DND-41 (cell line): ENCODE results near the gene ZNF277.

Experiments
- ATAC-seq: fragments of 200-7000 bp; cut with Tn5 transposase; 3 replicates; pipeline ENCODE4 v1.9.1; 2021; ENCODE audit warnings: low read depth; ENCODE audit not compliant: insufficient read depth
- DNase-seq: peaks from one replicate; pipeline ENCODE4 v3.0.0-alpha.2; 2020
- H2AFZ ChIP-seq: 2 replicates; pipeline ENCODE4 v1.6.0; 2012; ENCODE audit warnings: low read depth, low read length
- H3K27ac ChIP-seq: 2 replicates; pipeline ENCODE4 v1.5.1; 2012; ENCODE audit warnings: low read length, inconsistent platforms
- H3K27me3 ChIP-seq: fragments of 200-600 bp; sonication (generic); 2 replicates; pipeline ENCODE4 v1.6.0; 2012; ENCODE audit warnings: low read length, mild to moderate bottlenecking, inconsistent platforms; ENCODE audit not compliant: insufficient read depth, poor library complexity
- H3K36me3 ChIP-seq: 2 replicates; pipeline ENCODE4 v1.5.1; 2012; ENCODE audit warnings: low read length, inconsistent platforms; ENCODE audit not compliant: insufficient read depth
- H3K4me1 ChIP-seq: 2 replicates; pipeline ENCODE4 v1.5.1; 2012; ENCODE audit warnings: mild to moderate bottlenecking, low read length; ENCODE audit not compliant: insufficient read depth
- H3K4me2 ChIP-seq: 2 replicates; pipeline ENCODE4 v1.6.0; 2012; ENCODE audit warnings: mild to moderate bottlenecking, moderate library complexity, low read length, inconsistent platforms; ENCODE audit not compliant: insufficient read depth
- H3K4me3 ChIP-seq, 2 experiments: fragments of 200-600 bp in 1 of 2; shearing (Covaris generic) in 1 of 2; 2 replicates each; pipeline ENCODE4 v1.5.1; 2012 to 2016; ENCODE audit warnings: inconsistent platforms in 2 of 2, low read length in 2 of 2, mild to moderate bottlenecking in 2 of 2, low read depth in 1 of 2, moderate library complexity in 1 of 2
- H3K79me2 ChIP-seq: 2 replicates; pipeline ENCODE4 v1.6.0; 2012; ENCODE audit warnings: low read length, inconsistent platforms; ENCODE audit not compliant: insufficient read depth
- H3K9ac ChIP-seq: 2 replicates; pipeline ENCODE4 v1.6.0; 2012; ENCODE audit warnings: low read depth, mild to moderate bottlenecking, inconsistent platforms, low read length, moderate library complexity
- H3K9me3 ChIP-seq: 2 replicates; pipeline ENCODE4 v1.5.1; 2012; ENCODE audit warnings: low read length, moderate library complexity, mild to moderate bottlenecking, inconsistent platforms; ENCODE audit not compliant: insufficient read depth, severe bottlenecking
- H4K20me1 ChIP-seq: 2 replicates; pipeline ENCODE4 v1.6.0; 2012; ENCODE audit warnings: low read length; ENCODE audit not compliant: insufficient read depth
- EZH2 ChIP-seq: IDR thresholded peaks from 3 replicates; pipeline ENCODE4 v1.6.1; 2012; ENCODE audit warnings: borderline replicate concordance, low read depth, mild to moderate bottlenecking, moderate library complexity, low read length, inconsistent platforms; ENCODE audit not compliant: severe bottlenecking
- TF ChIP-seq, protein P1 (sequence below): IDR thresholded peaks from 2 replicates; pipeline ENCODE4 v1.5.1; 2012; ENCODE audit warnings: borderline replicate concordance, low read length, moderate library complexity, mild to moderate bottlenecking; ENCODE audit not compliant: poor library complexity, severe bottlenecking; ENCODE audit errors: extremely low read depth

The ZNF277 gene

GRCh38 chr7:112214268-112214667 is 7.8 kb downstream of the ZNF277 start:
- ATAC-seq (no peak), DNase-seq (no peak)
- Histone ChIP-seq H3K4me3 (no peak overlapping the region), H3K79me2 (peaks cover 84% of the 10 kb centered on the region), H3K27ac (no peak overlapping the region), H3K27me3 (no peaks in the 10 kb centered on the region), H4K20me1 (peaks cover 29% of the 10 kb centered on the region), H3K4me1 (no peaks in the 10 kb centered on the region), H3K4me2 (no peak overlapping the region), H3K9me3 (no peaks in the 10 kb centered on the region), H2AFZ (no peak overlapping the region), H3K36me3 (no peaks in the 10 kb centered on the region), H3K9ac (no peak overlapping the region)
- TF ChIP-seq EZH2 = no peak
- TF ChIP-seq, protein P1, sequence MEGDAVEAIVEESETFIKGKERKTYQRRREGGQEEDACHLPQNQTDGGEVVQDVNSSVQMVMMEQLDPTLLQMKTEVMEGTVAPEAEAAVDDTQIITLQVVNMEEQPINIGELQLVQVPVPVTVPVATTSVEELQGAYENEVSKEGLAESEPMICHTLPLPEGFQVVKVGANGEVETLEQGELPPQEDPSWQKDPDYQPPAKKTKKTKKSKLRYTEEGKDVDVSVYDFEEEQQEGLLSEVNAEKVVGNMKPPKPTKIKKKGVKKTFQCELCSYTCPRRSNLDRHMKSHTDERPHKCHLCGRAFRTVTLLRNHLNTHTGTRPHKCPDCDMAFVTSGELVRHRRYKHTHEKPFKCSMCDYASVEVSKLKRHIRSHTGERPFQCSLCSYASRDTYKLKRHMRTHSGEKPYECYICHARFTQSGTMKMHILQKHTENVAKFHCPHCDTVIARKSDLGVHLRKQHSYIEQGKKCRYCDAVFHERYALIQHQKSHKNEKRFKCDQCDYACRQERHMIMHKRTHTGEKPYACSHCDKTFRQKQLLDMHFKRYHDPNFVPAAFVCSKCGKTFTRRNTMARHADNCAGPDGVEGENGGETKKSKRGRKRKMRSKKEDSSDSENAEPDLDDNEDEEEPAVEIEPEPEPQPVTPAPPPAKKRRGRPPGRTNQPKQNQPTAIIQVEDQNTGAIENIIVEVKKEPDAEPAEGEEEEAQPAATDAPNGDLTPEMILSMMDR = no peak

DNA sequence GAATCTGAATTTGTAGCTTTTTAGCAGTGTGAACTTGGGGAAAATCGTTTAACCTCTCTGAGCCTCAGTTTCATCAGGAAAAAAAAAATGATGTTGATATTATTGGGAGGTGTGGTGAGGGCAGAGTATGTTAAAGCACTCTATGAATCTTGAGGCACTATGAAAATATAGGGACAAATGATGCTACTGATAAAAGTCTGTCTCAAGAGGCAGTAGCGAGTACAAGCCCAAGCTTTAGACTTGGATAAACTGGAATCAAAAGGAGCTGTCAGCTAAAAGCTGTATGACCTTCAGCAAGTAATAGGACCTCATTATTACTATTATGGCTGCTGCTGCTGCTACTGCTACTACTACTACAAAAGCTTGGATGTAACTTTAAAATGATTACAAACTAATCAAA is 8.4 kb downstream of the ZNF277 start:
- no peak overlapping the region for H3K4me3 ChIP-seq
- no peaks in the 10 kb centered on the region for H3K4me1 ChIP-seq
- H3K27me3 ChIP-seq = no peaks in the 10 kb centered on the region
- no peak overlapping the region for H3K9ac ChIP-seq
- H3K9me3 ChIP-seq = no peaks in the 10 kb centered on the region
- DNase-seq = no peak
- no peak overlapping the region for H3K27ac ChIP-seq
- H3K36me3 ChIP-seq = no peaks in the 10 kb centered on the region
- no peak overlapping the region for H2AFZ ChIP-seq
- no peak for ATAC-seq
- no peak for TF ChIP-seq EZH2
- TF ChIP-seq, protein P1 = no peak
- H4K20me1 ChIP-seq = peaks cover 31% of the 10 kb centered on the region
- H3K4me2 ChIP-seq = no peak overlapping the region
- H3K79me2 ChIP-seq = peaks cover 87% of the 10 kb centered on the region

- DNase-seq (no peak), ATAC-seq (no peak)
- peaks cover 82% of the 10 kb centered on the region for H3K79me2 ChIP-seq
- H3K27me3 ChIP-seq = no peaks in the 10 kb centered on the region
- no peak overlapping the region for H3K27ac ChIP-seq
- TF ChIP-seq, protein P1 = no peak
- TF ChIP-seq EZH2 = no peak
- no peaks in the 10 kb centered on the region for H3K4me1 ChIP-seq
- no peaks in the 10 kb centered on the region for H3K9me3 ChIP-seq
- no peak overlapping the region for H3K4me2 ChIP-seq
- H4K20me1 ChIP-seq = peaks cover 31% of the 10 kb centered on the region
- H3K36me3 ChIP-seq = no peaks in the 10 kb centered on the region
- H3K9ac ChIP-seq = no peak overlapping the region
- no peak overlapping the region for H2AFZ ChIP-seq
- no peak overlapping the region for H3K4me3 ChIP-seq
Observed at GRCh38 chr7:112215787-112216186, 9.3 kb downstream of the ZNF277 start.

DNA sequence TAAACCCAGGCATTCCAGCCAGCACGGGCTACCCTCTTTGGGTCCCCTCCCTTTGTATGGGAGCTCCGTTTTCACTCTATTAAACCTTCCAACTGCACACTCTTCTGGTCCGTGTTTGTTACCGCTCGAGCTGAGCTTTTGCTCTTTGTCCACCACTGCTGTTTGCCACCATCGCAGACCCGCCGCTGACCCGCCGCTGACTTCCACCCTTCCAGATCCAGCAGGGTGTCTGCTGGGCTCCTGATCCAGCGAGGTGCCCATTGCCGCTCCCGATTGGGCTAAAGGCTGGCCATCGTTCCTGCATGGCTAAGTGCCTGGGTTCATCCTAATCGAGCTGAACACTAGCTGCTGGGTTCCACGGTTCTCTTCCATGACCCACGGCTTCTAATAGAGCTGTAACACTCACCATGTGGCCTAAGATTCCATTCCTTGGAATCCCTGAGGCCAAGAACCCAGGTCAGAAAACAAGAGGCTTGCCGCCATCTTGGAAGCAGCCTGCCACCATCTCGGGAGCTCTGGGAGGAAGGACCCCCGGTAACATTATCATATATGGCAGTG is 14.5 kb downstream of the ZNF277 start:
- DNase-seq (no peak), ATAC-seq (no peak)
- H3K36me3 ChIP-seq = peaks cover 2% of the 10 kb centered on the region; the same call in 1 of the 2 replicates
- no peaks in the 10 kb centered on the region for H3K27me3 ChIP-seq
- no peak for TF ChIP-seq EZH2
- TF ChIP-seq, protein P1 = no peak
- peaks cover 71% of the 10 kb centered on the region for H3K79me2 ChIP-seq
- peaks cover 11% of the 10 kb centered on the region; the same call in 1 of the 2 replicates for H4K20me1 ChIP-seq
- no peaks in the 10 kb centered on the region for H3K9me3 ChIP-seq
- H3K4me3 ChIP-seq = no peak overlapping the region
- H2AFZ ChIP-seq = no peak overlapping the region
- no peak overlapping the region for H3K27ac ChIP-seq
- no peak overlapping the region for H3K9ac ChIP-seq
- no peaks in the 10 kb centered on the region for H3K4me1 ChIP-seq
- H3K4me2 ChIP-seq = no peak overlapping the region
